HG03469 (cell line): ENCODE measurements around the gene NT5M.

Experiments
- ATAC-seq: cut with Tn5 transposase; IDR thresholded peaks from one replicate; pipeline ENCODE4 v1.9.1; 2021; ENCODE audit warnings: mild to moderate bottlenecking, moderate library complexity, moderate number of reproducible peaks; ENCODE audit not compliant: unreplicated experiment

Gene NT5M

GRCh38 chr17:17342242-17342945, 39.2 kb downstream of the NT5M start:
- no peak for ATAC-seq

GRCh38 chr17:17343160-17343735, 40.1 kb downstream of the NT5M start:
- ATAC-seq, result no peak

GRCh38 chr17:17343896-17344506, 40.8 kb downstream of the NT5M start:
- ATAC-seq, result no peak

- ATAC-seq, result no peak
Observed at GRCh38 chr17:17344507-17345293, 41.5 kb downstream of the NT5M start.

- ATAC-seq, result no peak
Observed at GRCh38 chr17:17345294-17345597, 42.1 kb downstream of the NT5M start.

- no peak for ATAC-seq
Observed at GRCh38 chr17:17345686-17346427, 42.7 kb downstream of the NT5M start.

- no peak for ATAC-seq
Observed at GRCh38 chr17:17346428-17347233, 43.5 kb downstream of the NT5M start.

- ATAC-seq, result no peak
Observed at GRCh38 chr17:17347234-17347955, 44.2 kb downstream of the NT5M start.

- no peak for ATAC-seq
Observed at GRCh38 chr17:17347956-17348871, 45.0 kb downstream of the NT5M start.

- no peak for ATAC-seq
Observed at GRCh38 chr17:17348872-17349723, 45.9 kb downstream of the NT5M start.

- no peak for ATAC-seq
Observed at GRCh38 chr17:17349724-17350106, 46.5 kb downstream of the NT5M start.

GRCh38 chr17:17350491-17351355, 47.5 kb downstream of the NT5M start:
- ATAC-seq, result no peak

GRCh38 chr17:17351356-17351891, 48.3 kb downstream of the NT5M start:
- no peak for ATAC-seq

- ATAC-seq, result no peak
Observed at GRCh38 chr17:17351901-17352781, 49.0 kb downstream of the NT5M start.

- no peak for ATAC-seq
Observed at GRCh38 chr17:17352836-17353624, 49.9 kb downstream of the NT5M start.
